HCT116 (cell line): ENCODE data around the gene GRHL1.

ENCODE experiments used
- CEBPB ChIP-seq: IDR thresholded peaks from 2 replicates; pipeline ENCODE4 v1.6.1; 2012; ENCODE audit warnings: low read depth
- POLR2A ChIP-seq: IDR thresholded peaks from 2 replicates; pipeline ENCODE4 v1.7.0; 2011; ENCODE audit warnings: borderline replicate concordance; ENCODE audit not compliant: insufficient read depth, insufficient read length; ENCODE audit errors: extremely low read depth
- POLR2AphosphoS5 ChIP-seq: IDR thresholded peaks from 2 replicates; pipeline ENCODE4 v1.6.1; 2011; ENCODE audit warnings: mild to moderate bottlenecking, low read depth, low read length, moderate library complexity
- RAD21 ChIP-seq: IDR thresholded peaks from 2 replicates; pipeline ENCODE4 v1.6.1; 2012; ENCODE audit warnings: low read depth, mild to moderate bottlenecking
- REST ChIP-seq: IDR thresholded peaks from 2 replicates; pipeline ENCODE4 v1.6.1; 2012; ENCODE audit warnings: low read depth
- SIN3A ChIP-seq: IDR thresholded peaks from 2 replicates; pipeline ENCODE4 v1.6.1; 2012; ENCODE audit warnings: low read depth
- TF ChIP-seq, protein P1 (sequence below), 3 experiments: fragments of 200-600 bp in 1 of 3; sonication (generic) in 1 of 3; IDR thresholded peaks in 2 of 3; conservative IDR thresholded peaks in 1 of 3; 2 replicates each; pipeline ENCODE4 v1.5.1; 2012 to 2017; ENCODE audit warnings: low read depth in 2 of 3, low read length in 2 of 3, antibody characterized with exemption in 1 of 3, borderline replicate concordance in 1 of 3, control low read depth in 1 of 3, mild to moderate bottlenecking in 1 of 3, mixed read lengths in 1 of 3, mixed run types in 1 of 3, moderate library complexity in 1 of 3; ENCODE audit not compliant: insufficient read depth in 1 of 3
- TF ChIP-seq, protein P2 (sequence below): IDR thresholded peaks from 2 replicates; pipeline ENCODE4 v1.6.1; 2012

DNA sequence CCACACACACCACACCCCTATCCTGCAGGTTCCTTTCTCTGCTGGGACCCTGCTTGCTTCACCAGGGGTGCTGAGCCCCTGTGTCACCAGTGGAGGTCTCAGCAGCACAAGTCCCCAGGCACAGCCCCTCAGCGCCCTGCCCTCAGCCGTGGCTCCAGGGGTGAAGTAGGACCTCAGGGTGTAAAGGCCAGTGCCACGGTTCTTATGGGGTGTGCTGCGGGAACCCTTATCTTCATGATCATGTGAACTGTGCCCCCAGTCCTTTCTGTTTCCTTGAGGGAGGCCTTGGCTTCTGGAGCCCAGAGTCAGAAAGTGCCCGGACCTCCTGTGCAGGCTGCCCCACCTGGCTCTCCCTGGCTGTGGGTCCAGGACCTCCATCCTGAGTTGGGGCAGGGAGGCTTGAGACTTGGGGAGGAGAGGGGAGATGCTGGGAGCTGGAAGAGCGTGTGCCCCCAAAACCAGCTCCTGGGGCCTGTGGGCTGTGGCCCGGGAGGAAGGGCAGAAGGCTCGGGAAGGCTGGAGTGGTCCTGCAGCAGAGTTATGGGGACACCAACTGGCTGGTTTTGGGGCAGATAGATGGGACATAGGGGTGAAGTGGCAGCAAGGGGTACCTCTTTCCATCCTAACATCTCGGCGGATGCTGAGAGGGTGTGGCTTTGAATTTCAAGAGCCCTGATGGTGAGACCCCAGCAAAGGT is 71.6 kb downstream of the GRHL1 start:
- TF ChIP-seq, protein P1, sequence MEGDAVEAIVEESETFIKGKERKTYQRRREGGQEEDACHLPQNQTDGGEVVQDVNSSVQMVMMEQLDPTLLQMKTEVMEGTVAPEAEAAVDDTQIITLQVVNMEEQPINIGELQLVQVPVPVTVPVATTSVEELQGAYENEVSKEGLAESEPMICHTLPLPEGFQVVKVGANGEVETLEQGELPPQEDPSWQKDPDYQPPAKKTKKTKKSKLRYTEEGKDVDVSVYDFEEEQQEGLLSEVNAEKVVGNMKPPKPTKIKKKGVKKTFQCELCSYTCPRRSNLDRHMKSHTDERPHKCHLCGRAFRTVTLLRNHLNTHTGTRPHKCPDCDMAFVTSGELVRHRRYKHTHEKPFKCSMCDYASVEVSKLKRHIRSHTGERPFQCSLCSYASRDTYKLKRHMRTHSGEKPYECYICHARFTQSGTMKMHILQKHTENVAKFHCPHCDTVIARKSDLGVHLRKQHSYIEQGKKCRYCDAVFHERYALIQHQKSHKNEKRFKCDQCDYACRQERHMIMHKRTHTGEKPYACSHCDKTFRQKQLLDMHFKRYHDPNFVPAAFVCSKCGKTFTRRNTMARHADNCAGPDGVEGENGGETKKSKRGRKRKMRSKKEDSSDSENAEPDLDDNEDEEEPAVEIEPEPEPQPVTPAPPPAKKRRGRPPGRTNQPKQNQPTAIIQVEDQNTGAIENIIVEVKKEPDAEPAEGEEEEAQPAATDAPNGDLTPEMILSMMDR (IDR thresholded peaks at IDR 0.05 in 2 of 3, conservative IDR thresholded peaks at IDR 0.05 in 1 of 3; ENCODE audit: borderline replicate concordance in 1 of 3, insufficient read depth in 1 of 3, low read depth in 2 of 3, low read length in 2 of 3) = no peak
- TF ChIP-seq POLR2A (no peak), SIN3A (no peak), CEBPB (no peak), POLR2AphosphoS5 (no peak), REST (no peak), RAD21 (no peak)
- TF ChIP-seq, protein P2, sequence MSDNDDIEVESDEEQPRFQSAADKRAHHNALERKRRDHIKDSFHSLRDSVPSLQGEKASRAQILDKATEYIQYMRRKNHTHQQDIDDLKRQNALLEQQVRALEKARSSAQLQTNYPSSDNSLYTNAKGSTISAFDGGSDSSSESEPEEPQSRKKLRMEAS = no peak
